Erythroblast (primary cell): ENCODE measurements around the gene ULBP2.

Source experiments
- GATA1 ChIP-seq: IDR thresholded peaks from 2 replicates; pipeline ENCODE4 v1.6.1; 2011; ENCODE audit warnings: low read depth, mild to moderate bottlenecking, control low read depth, low read length, moderate library complexity
- POLR2A ChIP-seq: IDR thresholded peaks from 2 replicates; pipeline ENCODE4 v1.6.1; 2011; ENCODE audit warnings: mild to moderate bottlenecking, low read length

DNA sequence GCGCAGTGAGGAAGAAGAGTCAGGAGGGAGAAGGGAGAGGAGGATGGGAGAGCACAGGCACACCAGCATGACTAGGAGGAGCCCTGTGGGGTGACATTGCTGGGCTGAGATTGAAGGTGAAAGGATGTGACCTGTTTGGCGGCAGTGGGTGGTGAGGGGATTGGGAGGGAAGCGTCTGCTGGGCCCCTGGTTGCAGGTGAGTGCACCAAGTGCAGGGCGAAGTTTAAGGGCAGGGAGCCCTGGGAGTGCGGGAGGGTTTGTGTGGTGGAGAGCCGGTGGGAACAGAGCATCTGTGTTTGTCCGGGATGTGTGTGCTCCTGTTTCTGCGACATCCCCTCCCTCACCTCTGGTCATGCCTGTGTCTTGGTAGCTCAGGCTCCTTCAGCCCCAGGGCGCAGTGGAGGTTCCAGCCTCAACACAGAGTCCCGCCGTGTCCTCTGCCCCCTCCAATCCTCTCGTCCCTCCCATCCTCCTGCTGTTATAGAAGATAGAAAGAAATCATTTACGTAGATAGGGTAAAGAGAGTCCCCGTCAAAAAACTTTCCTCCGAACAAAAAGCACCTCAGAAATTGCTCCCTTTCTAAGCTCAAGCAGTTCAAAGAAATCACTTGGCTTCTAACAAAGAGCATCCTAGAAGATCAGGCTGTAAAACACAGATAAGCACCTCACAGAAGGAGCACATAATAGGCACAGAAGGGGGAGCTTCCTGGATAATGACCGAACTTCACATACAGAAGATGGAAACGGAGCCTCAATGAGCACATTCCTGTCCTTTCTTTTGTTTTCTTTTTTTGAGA lies 46.9 kb downstream of the ULBP2 start:
- TF ChIP-seq POLR2A (no peak), GATA1 (no peak)
